ENCODE measurements around the gene MUC21. TPM values are rescaled to one million over a fixed set of nuclear protein-coding genes. Genes with fewer than 3 reads are reported as not detected.
"Not testable (repeated sequence)": the region's sequence is repeated elsewhere in the genome, so short reads cannot be mapped to it uniquely, and the experiment has no call there.

Gene MUC21
- total RNA-seq, 1 experiment from 2014 or later, result 0.13 TPM

DNA sequence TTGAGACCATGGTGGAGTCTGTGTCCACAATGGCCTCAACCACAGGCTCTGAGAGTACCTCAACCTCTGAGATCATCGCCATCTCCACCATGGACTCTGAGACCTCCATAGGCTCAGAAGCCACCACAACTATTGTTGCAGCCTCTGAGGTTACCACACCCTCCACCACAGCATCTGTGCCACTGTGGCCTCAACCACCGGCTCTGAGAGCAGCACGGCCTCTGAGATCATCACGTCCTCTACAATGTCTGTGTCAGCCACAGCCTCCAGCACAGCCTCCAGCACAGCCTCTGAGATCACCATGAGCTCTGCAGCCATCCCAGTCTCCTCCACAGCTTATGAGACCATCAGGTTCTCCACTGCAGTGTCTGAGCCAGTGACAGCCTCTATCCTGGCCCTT lies 19.4 kb upstream of the MUC21 start:
- Histone ChIP-seq H3F3A (ENCODE audit: insufficient read depth, low read depth) (peaks cover 16% of the 10 kb centered on the region; the same call in 1 of the 2 replicates), H3K27ac (no peak overlapping the region), H3K27me3 (ENCODE audit: insufficient read depth, low read depth) (no peaks in the 10 kb centered on the region; the same call in 1 of the 2 replicates), H3K9me3 (ENCODE audit: insufficient read depth, low read depth) (no peaks in the 10 kb centered on the region), H3K4me2 (no peak overlapping the region), H3K79me2 (ENCODE audit: low read depth) (no peaks in the 10 kb centered on the region), H3K4me1 (replicated peaks; ENCODE audit: insufficient read depth) (0 out of 2 replicates have a peak, but pooled peaks cover 14% of the 10 kb centered on the region), H3K36me3 (ENCODE audit: low read depth) (no peaks in the 10 kb centered on the region), H2AFZ (no peak overlapping the region), H4K20me1 (ENCODE audit: insufficient read depth) (no peaks in the 10 kb centered on the region), H3K9me2 (ENCODE audit: insufficient read depth) (no peaks in the 10 kb centered on the region), H3K4me3 (no peak overlapping the region)
- TF ChIP-seq, protein P1, sequence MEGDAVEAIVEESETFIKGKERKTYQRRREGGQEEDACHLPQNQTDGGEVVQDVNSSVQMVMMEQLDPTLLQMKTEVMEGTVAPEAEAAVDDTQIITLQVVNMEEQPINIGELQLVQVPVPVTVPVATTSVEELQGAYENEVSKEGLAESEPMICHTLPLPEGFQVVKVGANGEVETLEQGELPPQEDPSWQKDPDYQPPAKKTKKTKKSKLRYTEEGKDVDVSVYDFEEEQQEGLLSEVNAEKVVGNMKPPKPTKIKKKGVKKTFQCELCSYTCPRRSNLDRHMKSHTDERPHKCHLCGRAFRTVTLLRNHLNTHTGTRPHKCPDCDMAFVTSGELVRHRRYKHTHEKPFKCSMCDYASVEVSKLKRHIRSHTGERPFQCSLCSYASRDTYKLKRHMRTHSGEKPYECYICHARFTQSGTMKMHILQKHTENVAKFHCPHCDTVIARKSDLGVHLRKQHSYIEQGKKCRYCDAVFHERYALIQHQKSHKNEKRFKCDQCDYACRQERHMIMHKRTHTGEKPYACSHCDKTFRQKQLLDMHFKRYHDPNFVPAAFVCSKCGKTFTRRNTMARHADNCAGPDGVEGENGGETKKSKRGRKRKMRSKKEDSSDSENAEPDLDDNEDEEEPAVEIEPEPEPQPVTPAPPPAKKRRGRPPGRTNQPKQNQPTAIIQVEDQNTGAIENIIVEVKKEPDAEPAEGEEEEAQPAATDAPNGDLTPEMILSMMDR (conservative IDR thresholded peaks at IDR 0.05), result no peak
- TF ChIP-seq EZH2 (IDR thresholded peaks at IDR 0.05; ENCODE audit: low read depth), result no peak
- intact Hi-C loops (cut with micrococcal nuclease; ENCODE audit: unreplicated experiment), result no loop called here
- no peak for DNase-seq
- BruUV-seq (replicated peaks), result no TSS peak
- ChIA-PET POLR2A (ENCODE audit: unreplicated experiment) (no interaction called here), CTCF (no interaction called here)

DNA sequence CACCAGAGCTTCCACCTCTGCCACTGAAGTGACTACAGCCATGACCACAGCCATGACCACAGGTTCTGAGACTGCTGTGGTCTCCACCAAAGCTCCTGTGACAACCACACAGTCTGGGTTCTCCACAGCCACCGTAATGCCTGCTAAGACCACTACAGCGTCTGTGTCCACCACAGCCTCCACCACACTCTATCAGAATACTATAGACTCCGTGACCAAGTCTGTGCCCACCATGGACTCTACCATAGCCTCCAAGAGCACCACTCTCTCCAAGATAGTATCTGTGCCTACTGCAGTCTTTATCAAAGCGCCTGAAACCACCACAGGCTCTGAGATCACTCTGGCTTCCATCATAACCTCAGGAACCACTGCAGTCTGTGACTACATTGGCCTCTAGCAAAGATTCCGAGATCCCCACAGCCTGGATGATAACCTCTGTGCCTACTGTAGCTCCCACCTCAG lies 18.3 kb upstream of the MUC21 start:
- BruUV-seq (replicated peaks), result no TSS peak
- Histone ChIP-seq H3K27ac (no peak overlapping the region), H4K20me1 (ENCODE audit: insufficient read depth) (no peaks in the 10 kb centered on the region)

DNA sequence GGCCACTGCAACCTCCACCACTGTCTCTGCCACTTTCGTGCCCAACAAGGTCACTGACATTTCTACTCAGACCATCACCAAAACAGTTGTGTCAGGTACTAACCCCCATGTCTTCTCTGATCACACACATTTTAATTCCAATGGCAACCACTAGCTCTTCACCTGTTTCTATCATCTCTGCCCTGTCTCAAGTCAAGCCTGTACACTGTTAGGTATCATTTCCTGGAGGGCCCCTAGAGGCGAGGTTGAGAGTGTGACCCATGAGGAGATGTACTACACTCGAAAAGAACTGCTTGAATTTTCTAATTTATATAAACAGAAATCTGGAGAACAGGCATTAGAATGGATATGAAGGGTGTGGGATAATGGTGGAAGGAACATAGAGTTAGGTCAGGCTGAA lies 17.4 kb upstream of the MUC21 start:
- H3K79me2 ChIP-seq (ENCODE audit: low read depth), result no peaks in the 10 kb centered on the region
- no peak for DNase-seq
- H3K4me1 ChIP-seq (replicated peaks; ENCODE audit: insufficient read depth), result 0 out of 2 replicates have a peak, but pooled peaks cover 8% of the 10 kb centered on the region
- no peaks in the 10 kb centered on the region for H3K9me2 ChIP-seq (ENCODE audit: insufficient read depth)
- no peak overlapping the region for H3K4me2 ChIP-seq
- H3K9me3 ChIP-seq (ENCODE audit: insufficient read depth, low read depth), result no peaks in the 10 kb centered on the region
- H3K27me3 ChIP-seq (ENCODE audit: insufficient read depth, low read depth), result no peaks in the 10 kb centered on the region; the same call in 1 of the 2 replicates
- no peak overlapping the region for H2AFZ ChIP-seq
- H4K20me1 ChIP-seq (ENCODE audit: insufficient read depth), result no peaks in the 10 kb centered on the region
- BruUV-seq (replicated peaks), result no TSS peak
- TF ChIP-seq EZH2 (IDR thresholded peaks at IDR 0.05; ENCODE audit: low read depth), result no peak
- H3F3A ChIP-seq (ENCODE audit: insufficient read depth, low read depth), result peaks cover 8% of the 10 kb centered on the region; the same call in 1 of the 2 replicates
- H3K27ac ChIP-seq, result no peak overlapping the region
- intact Hi-C loops (cut with micrococcal nuclease; ENCODE audit: unreplicated experiment), result no loop called here
- no peak overlapping the region for H3K4me3 ChIP-seq
- ChIA-PET CTCF (no interaction called here), POLR2A (ENCODE audit: unreplicated experiment) (no interaction called here)
- no peaks in the 10 kb centered on the region for H3K36me3 ChIP-seq (ENCODE audit: low read depth)

More for the DNA sequence above, 18.3 kb upstream of the MUC21 start:
- no peaks in the 10 kb centered on the region for H3K9me2 ChIP-seq (ENCODE audit: insufficient read depth)
- no peak overlapping the region for H3K4me3 ChIP-seq
- CTCF ChIA-PET, result no interaction called here
- H3F3A ChIP-seq (ENCODE audit: insufficient read depth, low read depth), result peaks cover 16% of the 10 kb centered on the region; the same call in 1 of the 2 replicates
- TF ChIP-seq EZH2 (IDR thresholded peaks at IDR 0.05; ENCODE audit: low read depth), result no peak
- TF ChIP-seq, protein P1 (conservative IDR thresholded peaks at IDR 0.05), result no peak
- H3K79me2 ChIP-seq (ENCODE audit: low read depth), result no peaks in the 10 kb centered on the region
- 0 out of 2 replicates have a peak, but pooled peaks cover 14% of the 10 kb centered on the region for H3K4me1 ChIP-seq (replicated peaks; ENCODE audit: insufficient read depth)
- DNase-seq, result no peak
- H3K9me3 ChIP-seq (ENCODE audit: insufficient read depth, low read depth), result no peaks in the 10 kb centered on the region
- intact Hi-C loops (cut with micrococcal nuclease; ENCODE audit: unreplicated experiment), result no loop called here
- no peak overlapping the region for H2AFZ ChIP-seq
- no peaks in the 10 kb centered on the region; the same call in 1 of the 2 replicates for H3K27me3 ChIP-seq (ENCODE audit: insufficient read depth, low read depth)
- POLR2A ChIA-PET (ENCODE audit: unreplicated experiment), result no interaction called here
- no peaks in the 10 kb centered on the region for H3K36me3 ChIP-seq (ENCODE audit: low read depth)
- no peak overlapping the region for H3K4me2 ChIP-seq

DNA sequence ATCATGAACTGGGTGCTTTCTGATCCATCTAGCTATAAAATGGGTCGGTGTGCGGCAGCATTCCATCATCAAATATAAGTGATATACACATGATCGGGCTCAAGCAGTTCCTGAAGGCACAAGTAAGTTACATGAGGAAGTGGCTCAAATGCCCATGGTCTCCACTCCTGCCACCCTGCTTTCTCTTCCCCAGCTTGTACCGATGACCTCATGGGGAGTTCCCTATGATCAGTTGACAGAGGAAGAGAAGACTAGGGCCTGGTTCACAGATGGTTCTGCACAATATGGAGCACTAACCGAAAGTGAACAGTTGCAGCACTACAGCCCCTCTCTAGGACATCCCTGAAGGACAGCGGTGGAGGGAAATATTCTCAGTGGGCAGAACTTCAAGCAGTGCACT lies 14.3 kb upstream of the MUC21 start:
- POLR2A ChIA-PET (ENCODE audit: unreplicated experiment); H3K4me3 ChIP-seq; DNase-seq; intact Hi-C loops (cut with micrococcal nuclease; ENCODE audit: unreplicated experiment); H3K27me3 ChIP-seq (ENCODE audit: insufficient read depth, low read depth); H3K4me2 ChIP-seq; H3K4me1 ChIP-seq (replicated peaks; ENCODE audit: insufficient read depth); CTCF ChIA-PET; H4K20me1 ChIP-seq (ENCODE audit: insufficient read depth); H3F3A ChIP-seq (ENCODE audit: insufficient read depth, low read depth); H3K9me2 ChIP-seq (ENCODE audit: insufficient read depth); H3K27ac ChIP-seq; H3K9me3 ChIP-seq (ENCODE audit: insufficient read depth, low read depth); BruUV-seq (replicated peaks); H2AFZ ChIP-seq; H3K79me2 ChIP-seq (ENCODE audit: low read depth); H3K36me3 ChIP-seq (ENCODE audit: low read depth): not testable (repeated sequence)
